ENCODE results near the gene SHCBP1. TPM values are rescaled to one million over a fixed set of nuclear protein-coding genes. Genes with fewer than 3 reads are reported as not detected.

Gene SHCBP1
- total and polyA plus RNA-seq, 2 of the 13 experiments (the other 11 are each of a cell fraction or from before 2014, with no cell fraction given): 15.7 to 33.0 TPM

DNA sequence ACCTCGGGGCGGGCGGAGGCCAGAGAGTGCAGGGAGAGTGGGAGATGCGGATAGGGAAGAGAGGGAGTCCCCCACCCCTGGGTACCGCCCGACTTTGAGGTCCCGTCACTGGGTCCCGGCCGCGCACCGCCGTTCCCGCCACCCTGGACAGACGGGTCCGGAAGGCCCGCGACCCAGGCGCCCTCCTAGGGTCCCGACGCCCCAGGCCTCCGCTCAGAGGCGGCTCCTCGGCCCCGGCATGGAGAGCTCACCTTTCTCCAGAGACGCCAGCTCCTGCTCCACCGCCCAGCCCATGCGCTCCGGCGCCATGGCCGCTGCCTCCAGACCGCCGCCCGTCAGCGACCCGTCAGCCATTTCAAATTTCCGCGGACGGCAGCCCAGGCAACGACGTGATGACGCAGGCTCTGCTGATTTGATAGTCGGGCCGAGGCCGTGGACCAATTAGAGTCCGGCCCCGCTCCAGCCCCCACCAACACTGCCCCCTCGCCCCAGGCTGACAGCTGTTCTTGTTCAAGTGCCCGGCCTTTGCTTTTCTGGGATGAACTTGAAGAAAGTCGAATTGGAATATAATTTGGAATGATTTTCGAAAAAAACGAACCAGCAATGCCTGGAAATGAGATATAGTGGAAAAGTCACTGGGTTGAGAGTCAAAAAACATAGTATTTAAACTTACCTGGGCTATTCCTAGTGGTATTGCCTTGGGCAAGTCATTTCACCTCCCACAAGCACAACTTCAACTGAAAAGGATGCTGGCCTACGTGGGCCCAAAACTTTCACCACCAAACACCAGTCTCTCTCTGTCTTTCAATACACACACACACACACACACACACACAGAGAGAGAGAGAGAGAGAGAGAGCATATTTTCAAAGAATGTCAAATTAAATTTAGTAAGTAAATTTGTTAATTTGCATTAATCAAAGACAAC, at the start of gene SHCBP1 (continued):
- TF ChIP-seq, protein P1, sequence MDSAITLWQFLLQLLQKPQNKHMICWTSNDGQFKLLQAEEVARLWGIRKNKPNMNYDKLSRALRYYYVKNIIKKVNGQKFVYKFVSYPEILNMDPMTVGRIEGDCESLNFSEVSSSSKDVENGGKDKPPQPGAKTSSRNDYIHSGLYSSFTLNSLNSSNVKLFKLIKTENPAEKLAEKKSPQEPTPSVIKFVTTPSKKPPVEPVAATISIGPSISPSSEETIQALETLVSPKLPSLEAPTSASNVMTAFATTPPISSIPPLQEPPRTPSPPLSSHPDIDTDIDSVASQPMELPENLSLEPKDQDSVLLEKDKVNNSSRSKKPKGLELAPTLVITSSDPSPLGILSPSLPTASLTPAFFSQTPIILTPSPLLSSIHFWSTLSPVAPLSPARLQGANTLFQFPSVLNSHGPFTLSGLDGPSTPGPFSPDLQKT (CRISPR knock-in tag; IDR thresholded peaks at IDR 0.05; ENCODE audit: borderline replicate concordance): no peak
- no peak for TF ChIP-seq ZNF75D (CRISPR knock-in tag; IDR thresholded peaks at IDR 0.05; ENCODE audit: borderline replicate concordance)
- TF ChIP-seq MIER3 (CRISPR knock-in tag; IDR thresholded peaks at IDR 0.05; ENCODE audit: borderline replicate concordance): no peak
- peak; percentile 54 for TF ChIP-seq AGO1 (IDR thresholded peaks at IDR 0.05; ENCODE audit: low read depth, low read length, poor library complexity, severe bottlenecking)
- TF ChIP-seq RARA (CRISPR knock-in tag; IDR thresholded peaks at IDR 0.05): no peak; the same call in 1 of the 2 replicates
- no peak; the same call in 1 of the 2 replicates for TF ChIP-seq ZNF296 (CRISPR knock-in tag; conservative IDR thresholded peaks at IDR 0.05)
- TF ChIP-seq TEAD3 (CRISPR knock-in tag; optimal IDR thresholded peaks at IDR 0.05; ENCODE audit: borderline replicate concordance): peak; percentile 60
- TF ChIP-seq, protein P2, sequence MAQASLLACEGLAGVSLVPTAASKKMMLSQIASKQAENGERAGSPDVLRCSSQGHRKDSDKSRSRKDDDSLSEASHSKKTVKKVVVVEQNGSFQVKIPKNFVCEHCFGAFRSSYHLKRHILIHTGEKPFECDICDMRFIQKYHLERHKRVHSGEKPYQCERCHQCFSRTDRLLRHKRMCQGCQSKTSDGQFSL (CRISPR knock-in tag; IDR thresholded peaks at IDR 0.05): 0 out of 2 replicates have a peak, but pooled peaks have one; percentile 60
- TF ChIP-seq, protein P3, sequence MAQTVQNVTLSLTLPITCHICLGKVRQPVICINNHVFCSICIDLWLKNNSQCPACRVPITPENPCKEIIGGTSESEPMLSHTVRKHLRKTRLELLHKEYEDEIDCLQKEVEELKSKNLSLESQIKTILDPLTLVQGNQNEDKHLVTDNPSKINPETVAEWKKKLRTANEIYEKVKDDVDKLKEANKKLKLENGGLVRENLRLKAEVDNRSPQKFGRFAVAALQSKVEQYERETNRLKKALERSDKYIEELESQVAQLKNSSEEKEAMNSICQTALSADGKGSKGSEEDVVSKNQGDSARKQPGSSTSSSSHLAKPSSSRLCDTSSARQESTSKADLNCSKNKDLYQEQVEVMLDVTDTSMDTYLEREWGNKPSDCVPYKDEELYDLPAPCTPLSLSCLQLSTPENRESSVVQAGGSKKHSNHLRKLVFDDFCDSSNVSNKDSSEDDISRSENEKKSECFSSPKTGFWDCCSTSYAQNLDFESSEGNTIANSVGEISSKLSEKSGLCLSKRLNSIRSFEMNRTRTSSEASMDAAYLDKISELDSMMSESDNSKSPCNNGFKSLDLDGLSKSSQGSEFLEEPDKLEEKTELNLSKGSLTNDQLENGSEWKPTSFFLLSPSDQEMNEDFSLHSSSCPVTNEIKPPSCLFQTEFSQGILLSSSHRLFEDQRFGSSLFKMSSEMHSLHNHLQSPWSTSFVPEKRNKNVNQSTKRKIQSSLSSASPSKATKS (CRISPR knock-in tag; IDR thresholded peaks at IDR 0.05): no peak
- TF ChIP-seq, protein P4, sequence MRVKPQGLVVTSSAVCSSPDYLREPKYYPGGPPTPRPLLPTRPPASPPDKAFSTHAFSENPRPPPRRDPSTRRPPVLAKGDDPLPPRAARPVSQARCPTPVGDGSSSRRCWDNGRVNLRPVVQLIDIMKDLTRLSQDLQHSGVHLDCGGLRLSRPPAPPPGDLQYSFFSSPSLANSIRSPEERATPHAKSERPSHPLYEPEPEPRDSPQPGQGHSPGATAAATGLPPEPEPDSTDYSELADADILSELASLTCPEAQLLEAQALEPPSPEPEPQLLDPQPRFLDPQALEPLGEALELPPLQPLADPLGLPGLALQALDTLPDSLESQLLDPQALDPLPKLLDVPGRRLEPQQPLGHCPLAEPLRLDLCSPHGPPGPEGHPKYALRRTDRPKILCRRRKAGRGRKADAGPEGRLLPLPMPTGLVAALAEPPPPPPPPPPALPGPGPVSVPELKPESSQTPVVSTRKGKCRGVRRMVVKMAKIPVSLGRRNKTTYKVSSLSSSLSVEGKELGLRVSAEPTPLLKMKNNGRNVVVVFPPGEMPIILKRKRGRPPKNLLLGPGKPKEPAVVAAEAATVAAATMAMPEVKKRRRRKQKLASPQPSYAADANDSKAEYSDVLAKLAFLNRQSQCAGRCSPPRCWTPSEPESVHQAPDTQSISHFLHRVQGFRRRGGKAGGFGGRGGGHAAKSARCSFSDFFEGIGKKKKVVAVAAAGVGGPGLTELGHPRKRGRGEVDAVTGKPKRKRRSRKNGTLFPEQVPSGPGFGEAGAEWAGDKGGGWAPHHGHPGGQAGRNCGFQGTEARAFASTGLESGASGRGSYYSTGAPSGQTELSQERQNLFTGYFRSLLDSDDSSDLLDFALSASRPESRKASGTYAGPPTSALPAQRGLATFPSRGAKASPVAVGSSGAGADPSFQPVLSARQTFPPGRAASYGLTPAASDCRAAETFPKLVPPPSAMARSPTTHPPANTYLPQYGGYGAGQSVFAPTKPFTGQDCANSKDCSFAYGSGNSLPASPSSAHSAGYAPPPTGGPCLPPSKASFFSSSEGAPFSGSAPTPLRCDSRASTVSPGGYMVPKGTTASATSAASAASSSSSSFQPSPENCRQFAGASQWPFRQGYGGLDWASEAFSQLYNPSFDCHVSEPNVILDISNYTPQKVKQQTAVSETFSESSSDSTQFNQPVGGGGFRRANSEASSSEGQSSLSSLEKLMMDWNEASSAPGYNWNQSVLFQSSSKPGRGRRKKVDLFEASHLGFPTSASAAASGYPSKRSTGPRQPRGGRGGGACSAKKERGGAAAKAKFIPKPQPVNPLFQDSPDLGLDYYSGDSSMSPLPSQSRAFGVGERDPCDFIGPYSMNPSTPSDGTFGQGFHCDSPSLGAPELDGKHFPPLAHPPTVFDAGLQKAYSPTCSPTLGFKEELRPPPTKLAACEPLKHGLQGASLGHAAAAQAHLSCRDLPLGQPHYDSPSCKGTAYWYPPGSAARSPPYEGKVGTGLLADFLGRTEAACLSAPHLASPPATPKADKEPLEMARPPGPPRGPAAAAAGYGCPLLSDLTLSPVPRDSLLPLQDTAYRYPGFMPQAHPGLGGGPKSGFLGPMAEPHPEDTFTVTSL (CRISPR knock-in tag; IDR thresholded peaks at IDR 0.05; ENCODE audit: borderline replicate concordance): 0 out of 2 replicates have a peak, but pooled peaks have one; percentile 28
- 0 out of 2 replicates have a peak, but pooled peaks have one; percentile 14 for TF ChIP-seq ETV5 (CRISPR knock-in tag; IDR thresholded peaks at IDR 0.05; ENCODE audit: borderline replicate concordance)
- 0 out of 2 replicates have a peak, but pooled peaks have one; percentile 27 for TF ChIP-seq ZNF761 (CRISPR knock-in tag; conservative IDR thresholded peaks at IDR 0.05)

All from HepG2 (cell line).